ENCODE measurements around the gene SLX9. TPM values are rescaled to one million over a fixed set of nuclear protein-coding genes. Genes with fewer than 3 reads are reported as not detected.

SLX9 gene, protein sequence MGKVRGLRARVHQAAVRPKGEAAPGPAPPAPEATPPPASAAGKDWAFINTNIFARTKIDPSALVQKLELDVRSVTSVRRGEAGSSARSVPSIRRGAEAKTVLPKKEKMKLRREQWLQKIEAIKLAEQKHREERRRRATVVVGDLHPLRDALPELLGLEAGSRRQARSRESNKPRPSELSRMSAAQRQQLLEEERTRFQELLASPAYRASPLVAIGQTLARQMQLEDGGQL
- polyA plus RNA-seq (2013, experiment 1 of 2; ENCODE audit: insufficient read length), result 35.9 TPM
- polyA plus RNA-seq (2013, experiment 2 of 2; ENCODE audit: insufficient read length), result 20.5 TPM

DNA sequence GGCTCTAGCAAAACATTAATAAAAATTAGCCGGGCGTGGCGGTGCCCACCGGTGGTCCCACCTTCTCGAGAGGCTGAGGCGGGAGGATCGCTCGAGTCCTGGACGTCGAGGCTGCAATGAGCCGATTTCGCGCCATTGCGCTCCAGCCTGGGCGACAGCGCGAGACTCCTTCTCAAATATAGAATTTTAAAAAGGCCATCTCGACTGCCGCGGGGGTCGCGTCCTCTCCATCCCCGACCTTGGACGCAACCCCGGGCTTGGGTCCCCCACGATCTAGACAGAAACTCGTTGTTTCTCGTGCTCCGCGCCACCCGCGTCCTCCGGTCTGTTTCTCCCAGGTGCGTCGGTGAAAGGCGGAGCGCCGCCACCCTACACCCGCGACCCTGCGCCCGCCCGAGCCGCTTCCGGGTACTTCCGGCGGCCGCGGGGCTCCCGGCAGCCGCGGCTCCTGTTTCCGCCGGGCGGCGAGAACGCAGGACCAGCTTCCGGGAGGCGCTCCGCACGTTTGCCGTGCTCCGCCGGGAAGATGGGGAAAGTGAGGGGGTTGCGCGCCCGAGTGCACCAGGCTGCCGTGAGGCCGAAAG lies at the start of gene SLX9:
TSS of gene SLX9 (plus strand) at position 498 of the 584 bp plus-strand sequence. CDS start at position 527, 29 bp downstream.
- DNase-seq, result peak; percentile 79

DNA sequence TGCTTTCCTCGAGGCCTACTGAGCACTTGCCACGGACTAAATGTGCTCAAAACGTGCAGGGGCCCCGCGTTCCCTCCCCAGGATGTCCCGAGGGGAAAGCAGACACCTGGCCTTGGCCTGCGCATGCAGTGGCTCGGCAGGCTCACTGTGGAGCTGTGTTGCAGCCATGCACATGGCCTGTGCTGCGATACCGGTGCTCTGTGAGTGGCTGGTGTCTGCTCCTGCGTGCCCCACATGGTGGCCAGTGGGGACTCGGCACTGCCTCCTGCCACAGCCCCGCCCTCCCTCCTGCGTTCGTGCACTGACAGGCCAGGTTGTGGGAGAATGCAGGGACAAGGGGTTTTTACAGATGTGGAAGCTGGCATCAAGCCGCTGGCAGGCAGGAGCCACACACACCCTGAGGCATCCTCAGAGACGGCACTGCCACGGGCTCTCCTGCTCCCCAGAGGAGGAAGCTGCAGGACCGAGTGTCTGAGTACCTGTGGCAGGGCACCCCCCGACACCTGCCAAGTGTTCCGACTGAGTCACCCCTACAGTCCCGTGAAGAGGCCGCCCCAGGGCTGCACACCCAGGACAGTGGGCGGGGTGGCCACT lies 49.4 kb upstream of the SLX9 start:
- no peak for DNase-seq

DNA sequence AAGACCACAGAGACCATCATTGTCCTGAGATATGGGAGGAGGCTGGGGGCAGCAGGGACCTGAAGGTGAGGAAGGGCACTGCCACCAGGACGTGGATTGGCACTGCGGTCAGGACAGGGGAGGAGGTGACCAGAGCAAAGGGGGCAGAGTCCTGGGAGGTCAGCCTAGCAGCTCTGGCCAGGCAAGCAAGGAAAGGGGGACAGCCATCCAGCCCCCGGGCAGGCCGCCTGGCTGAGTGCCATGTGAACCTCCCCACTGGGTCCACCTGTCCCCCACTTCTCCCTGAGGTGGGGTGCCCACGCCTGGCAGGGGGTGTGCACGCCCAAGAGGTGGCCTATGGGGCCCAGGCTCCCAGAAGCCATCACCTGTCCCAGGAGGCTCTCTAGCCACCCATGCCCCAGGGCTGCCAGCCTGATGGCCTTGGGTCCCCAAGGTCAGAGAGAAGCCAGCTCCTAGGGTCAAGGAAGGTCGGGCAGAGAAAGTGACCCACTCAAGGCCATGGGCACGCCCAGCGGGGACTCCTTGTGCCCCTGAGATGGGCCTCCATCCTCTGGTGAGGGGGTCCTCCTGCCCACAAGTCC lies 48.8 kb upstream of the SLX9 start:
- no peak for DNase-seq

DNA sequence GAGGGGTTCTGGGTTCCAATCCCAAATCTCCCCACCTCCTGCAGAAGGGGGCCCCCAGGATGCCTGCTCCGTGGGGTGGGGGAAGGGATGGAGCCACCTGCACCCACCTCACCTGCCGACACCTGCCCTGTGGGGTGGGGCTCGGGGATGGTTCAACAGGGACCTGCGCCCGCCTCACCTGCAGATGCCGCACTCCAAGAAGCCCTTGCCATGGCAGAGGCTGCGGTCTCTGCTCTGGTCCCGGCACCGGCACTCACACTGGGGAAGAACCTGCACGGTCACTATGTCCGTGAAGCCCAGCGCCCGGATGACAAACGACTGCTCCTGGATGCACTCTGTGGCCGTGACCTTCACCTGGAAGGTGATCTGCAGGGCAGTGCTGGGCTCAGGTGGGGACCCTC lies 48.2 kb upstream of the SLX9 start:
- DNase-seq, result no peak

DNA sequence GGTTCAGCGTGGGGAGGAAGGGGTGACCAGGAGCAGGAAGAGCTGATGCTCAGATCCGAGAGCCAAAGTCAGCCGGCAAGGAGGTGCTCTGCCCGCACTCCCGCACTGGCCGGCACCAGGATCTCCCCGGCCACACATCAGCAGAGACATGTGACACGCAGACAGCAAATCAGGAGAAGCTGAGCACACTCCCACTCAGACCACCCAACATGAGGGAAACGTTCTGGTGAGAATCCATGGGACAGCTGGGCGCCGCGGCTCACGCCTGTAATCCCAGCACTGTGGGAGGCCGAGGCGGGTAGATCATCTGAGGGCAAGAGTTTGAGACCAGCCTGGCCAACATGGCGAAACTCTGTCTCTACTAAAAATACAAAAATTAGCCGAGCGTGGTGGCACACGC lies 47.7 kb upstream of the SLX9 start:
- no peak for DNase-seq

DNA sequence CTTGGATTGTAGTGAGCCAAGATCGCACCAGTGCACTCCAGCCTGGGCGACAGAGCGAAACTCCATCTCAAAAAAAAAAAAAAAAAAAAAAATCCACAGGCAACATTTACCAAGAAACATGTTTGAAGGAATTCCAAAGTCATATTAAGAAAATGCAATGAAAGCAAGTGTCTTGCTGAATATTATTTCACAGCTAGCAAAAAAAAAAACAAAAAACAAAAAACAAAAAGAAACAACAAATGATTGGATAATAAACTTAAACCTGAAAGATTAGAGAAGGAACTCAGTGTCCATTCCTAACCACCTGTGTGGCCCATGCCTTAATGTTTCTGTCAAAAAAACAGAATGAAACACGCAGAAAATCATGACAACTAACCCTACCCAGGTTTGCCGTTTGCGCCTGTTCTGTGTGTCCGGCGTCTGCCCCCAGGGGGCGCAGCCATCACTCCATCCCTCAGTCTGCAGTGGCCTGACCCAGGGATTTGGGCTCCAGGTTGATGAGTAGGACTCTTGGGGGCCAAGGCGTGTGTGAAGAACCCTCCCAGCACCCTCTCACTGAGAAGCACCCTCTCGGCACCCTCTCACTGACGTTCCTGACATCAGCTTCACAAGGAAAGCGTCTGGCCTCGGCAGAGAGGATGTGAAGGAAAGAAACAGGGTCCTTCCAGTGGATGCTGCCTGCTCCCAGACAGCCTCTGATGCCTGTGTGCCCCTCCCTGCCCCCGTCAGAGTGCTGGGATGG lies 47.1 kb upstream of the SLX9 start:
- peak; percentile 32 for DNase-seq

DNA sequence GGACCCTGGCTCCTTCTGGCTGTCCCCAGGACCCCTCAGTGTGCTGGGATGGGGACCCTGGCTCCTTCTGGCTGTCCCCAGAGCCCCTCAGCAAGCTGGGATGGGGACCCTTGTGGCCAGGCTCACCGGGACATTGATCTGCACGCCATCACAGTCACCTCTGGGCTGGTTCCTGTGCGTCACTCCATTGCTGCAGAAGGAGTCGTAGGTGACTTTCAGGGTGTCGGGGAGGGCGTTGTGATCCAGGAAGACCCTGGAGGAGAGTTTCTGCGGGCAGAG lies 46.6 kb upstream of the SLX9 start:
- DNase-seq, result no peak

DNA sequence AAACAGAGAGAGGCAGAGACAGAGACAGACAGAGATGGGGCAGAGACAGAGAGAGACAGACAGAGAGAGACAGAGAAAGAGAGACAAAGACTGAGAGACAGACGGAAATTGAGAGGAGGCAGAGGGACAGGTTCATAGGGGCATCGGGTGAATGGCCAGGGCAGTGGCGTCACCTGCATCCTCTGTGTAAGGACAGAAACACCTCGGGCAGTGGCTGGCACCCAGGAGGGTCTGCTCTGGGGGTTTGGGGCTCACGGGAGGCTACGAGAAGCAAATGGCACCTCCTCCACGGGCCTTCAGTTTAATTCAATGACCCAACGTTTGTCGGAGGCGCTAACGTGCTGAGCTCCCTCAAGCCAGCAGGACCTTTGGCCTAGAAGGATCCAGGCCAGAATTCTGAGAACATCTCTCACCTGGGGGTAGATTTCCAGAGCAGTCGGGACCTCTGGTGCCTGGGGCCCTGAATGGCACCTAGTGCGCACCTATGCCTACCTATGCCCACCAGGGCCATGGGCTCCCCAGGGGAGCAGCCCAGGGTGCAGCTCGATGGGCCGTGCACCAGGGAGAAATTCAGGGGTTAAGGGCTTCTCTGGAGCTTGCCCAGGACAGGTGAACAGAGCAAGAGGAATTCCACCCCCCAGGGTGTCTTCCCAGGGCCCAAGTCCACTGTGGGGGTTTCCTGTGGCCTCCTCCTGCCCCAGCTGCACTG lies 45.7 kb upstream of the SLX9 start:
- no peak for DNase-seq

DNA sequence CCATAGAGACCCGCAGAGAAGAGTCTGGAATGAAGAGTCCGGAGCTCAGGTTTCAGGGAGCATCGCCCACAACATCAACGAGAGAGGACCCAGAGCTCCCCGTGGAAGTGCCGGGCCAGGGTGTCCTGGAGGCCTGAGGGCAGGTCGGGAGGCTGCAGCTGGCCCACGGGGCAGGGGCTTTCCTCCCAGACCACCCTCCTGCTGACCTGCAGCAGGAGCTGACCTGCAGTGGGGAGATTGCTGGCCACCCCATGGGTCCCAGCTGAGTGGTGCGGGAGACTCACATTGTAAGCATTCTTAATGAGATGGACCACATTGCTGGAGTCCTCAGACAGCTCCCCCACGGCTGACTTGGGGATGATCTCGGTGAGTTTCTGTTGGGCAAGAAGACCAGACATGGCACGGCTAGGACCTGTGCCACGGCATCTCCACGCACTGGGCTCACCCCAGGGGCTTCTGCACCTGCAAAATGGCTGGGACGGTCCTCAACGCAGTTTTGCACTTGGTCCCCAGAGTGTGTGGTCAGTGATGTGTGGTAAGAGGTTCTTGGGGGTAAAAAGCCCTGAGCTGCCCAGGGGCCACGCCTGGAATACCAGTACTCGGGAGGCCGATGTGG lies 45.0 kb upstream of the SLX9 start:
- no peak for DNase-seq

DNA sequence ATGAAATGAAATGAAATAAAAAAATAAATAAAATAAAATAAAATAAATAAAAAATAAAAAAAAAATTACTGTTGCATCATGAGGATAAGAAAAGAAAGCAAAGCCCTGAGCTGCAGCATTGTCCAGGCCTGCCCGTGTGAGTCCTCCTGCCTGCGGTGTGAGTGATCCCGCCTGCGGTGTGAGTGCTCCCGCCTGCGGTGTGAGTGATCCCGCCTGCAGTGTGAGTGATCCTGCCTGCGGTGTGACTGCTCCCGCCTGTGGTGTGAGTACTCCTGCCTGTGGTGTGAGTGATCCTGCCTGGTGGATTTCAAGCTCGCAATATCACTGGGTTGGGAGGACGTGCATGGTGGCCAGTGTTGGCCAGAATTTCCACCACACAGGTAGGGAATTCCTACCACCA lies 44.0 kb upstream of the SLX9 start:
- no peak for DNase-seq

DNA sequence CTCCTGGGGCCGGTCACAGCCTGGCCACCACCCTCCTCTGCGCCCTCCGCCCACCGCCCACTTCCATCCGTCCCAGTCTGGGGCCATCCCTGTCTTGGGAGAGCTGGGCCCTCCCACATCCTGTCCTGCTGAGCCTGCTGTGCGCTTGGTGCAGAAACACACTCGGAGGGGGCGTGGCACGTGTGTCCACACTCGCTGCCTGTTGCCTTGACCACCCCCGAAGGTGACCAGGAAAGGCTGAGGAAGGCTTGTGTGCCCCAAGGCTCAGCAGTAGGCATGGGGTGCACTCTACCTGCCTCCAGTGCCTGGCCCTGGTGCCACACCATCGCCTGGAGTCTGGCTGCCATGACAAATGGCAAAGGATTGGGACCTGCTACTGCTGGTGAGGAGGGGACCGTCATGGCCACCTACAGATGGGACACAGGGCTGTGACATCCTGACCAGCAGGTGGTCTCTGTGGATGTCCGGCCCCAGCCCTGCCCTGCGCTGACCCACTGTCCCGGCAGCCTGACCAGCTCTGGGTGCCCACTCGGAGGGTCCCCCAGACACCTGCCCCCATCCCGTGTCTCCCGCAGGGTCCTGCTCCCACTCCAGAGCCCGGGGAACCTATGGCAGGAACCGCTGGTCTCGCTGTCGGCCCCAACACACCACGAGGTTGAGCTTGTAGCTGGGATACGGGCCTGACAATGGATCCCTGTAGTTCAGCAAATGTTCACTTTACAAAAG lies 43.1 kb upstream of the SLX9 start:
- no peak for DNase-seq

DNA sequence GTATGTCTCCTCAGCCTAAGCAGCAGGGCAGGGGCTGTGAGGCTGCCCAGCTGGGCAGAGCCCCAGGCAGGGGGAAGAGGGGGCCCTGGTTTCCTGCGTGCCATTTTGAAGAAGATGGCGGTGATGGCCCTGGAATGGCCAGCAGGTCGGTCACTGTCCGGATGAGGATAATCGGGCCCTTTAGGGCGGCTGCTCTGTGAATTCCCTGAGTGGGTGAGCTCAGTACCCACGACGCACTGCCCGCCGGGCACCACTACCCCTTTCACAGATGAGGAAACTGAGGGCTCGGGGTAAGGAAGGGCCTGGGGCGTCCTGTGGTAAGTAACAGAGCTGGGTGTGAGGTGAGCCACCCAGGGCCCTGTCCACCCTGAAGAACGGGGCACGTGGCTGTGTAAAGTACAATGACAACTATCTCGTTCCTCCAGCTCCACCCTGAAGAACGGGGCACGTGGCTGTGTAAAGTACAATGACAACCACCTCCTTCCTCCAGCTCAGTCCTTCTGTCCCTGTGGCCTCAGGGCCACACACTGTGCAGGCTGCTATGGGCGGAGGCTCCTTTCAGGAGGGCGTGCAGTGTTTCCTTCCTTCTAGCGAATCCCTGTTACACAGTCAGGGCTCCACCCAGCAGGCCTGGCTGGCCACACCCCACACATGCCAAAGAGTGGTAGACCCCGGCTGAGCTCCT lies 42.4 kb upstream of the SLX9 start:
- no peak for DNase-seq

DNA sequence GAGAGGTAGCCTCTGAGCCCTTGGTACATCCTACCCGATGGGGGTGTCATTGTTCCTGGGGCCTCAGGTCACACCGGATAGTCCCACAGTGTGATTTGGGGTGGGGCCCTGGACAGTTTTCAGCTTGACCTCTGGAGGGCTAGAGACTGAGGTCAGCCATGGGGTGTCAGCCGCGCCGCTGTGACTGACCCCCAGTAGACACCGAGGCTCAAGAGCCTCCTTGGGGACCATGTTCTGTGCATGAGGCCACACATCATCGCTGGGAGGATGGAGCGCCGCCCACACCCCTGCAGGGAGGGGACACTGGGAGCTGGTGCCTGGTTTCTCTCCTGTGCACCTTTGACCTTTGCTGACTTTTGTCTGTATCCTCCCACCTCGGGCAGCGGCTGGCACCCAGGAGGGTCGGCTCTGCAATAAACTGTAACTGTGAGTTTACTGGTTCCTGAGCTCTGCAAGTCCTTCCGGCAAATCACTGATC lies 41.8 kb upstream of the SLX9 start:
- no peak for DNase-seq

DNA sequence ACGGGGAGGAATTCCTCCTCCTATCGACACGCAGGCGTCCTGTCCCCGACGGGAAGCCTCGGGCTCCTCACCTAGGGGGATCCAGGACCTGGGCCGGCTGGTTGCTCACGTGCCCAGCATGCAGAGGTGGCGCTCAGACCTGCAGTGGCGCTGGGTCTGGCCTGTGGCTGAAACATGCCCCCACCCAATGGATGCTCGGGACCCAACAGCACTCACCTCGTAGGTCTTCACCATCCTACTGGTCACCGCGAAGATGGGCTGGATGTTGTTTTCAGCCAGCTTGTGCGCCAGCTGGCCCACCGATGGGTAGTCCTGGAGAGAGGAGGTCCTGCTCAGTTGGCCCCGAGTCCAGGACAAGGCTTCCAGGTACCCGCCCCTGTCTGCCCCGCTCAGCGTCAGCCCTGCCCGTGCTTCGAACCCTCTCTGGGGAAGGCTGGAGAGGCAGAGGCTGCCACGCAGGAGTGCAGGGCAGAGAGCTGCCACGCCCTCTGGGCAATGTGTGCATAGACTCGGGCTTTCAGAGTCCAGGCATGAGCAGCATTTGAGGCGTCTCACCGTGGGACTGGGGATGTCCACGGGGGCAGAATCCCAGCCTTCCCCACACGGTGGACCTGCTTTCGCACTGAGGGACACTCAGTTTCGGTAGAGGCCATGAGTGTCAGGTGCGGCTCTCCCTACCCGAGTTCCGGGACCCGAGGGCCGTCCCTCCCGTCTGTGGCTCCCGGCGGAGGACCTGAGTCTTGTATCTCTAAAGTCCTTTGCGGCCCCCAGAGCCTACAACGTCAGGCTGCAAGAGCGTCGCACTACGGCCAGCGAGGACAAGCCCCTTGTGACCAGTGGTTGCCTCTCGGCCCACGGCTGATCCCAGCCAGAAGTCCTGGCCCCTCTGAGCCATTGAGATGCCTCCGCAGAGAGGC lies 40.7 kb upstream of the SLX9 start:
- DNase-seq, result no peak

DNA sequence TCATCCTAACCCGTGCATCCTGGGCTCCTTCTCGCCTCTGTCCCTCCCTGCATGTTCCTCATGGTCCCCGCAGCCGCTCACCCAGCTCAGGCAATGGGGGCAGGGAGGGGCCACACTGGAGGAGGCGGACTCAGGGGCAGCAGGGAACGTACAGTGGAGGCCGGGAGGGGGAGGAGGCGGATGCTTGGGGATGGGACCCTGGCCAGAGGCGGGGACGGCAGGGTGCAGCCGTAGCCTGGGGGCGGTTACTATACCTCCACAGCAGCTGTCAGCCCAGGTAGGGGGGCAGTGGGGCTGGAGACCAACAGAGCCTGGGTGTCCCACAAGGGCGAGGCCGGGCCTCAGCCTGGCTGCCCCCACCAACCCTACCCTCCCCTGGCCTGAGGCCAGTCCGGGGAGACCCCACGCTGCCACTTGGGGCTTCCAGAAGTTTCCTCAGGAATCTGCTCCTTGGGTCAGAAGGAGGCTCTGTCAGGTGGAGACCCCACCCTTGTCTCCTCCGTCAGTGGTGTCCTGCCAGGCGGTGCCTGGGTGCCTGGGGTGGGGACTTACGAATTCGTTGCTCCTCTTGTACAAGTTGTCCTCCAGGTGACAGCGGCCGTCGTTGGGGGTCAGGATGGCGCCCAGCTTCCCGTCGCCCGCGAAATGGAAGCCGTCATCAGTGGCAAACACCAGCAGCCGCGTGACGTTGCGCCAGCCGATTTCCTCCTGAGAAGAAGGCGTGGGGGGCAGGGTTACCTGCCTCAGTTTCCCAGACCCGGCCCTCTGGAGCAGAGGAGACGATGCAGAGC lies 39.9 kb upstream of the SLX9 start:
- DNase-seq, result no peak

DNA sequence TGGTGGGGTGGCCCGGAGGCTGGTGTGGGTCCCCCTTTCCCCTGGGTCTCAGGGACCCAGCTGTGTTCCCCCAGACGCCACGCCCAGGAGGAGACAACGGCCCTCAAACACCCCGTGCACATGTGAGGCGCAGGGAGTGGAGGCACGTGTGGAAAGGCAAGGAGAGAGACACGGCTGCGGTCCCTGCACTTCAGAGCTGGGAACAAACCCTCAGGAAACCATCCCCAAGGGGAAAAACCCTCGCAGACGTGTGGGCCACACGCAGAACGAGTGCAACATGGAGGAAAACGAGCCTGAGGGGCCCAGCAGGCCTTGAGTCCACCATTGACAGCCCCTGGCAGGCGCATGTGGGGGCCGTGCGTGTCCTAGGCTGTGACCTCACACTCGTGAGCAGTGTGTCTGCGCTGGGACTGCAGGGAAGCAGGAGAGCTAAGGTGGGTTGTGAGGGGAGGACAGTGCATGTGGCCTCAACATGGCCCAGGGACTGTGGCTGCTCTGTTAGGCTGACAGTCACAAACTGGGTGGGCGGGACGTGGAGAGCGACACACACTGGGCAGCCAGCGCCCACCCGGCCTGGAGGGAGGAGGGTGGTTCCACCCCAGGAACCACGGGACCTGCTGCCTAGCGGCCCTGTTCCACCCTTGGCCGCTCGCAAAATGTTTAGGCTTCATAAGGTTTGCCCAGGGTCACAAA lies 39.1 kb upstream of the SLX9 start:
- no peak for DNase-seq

DNA sequence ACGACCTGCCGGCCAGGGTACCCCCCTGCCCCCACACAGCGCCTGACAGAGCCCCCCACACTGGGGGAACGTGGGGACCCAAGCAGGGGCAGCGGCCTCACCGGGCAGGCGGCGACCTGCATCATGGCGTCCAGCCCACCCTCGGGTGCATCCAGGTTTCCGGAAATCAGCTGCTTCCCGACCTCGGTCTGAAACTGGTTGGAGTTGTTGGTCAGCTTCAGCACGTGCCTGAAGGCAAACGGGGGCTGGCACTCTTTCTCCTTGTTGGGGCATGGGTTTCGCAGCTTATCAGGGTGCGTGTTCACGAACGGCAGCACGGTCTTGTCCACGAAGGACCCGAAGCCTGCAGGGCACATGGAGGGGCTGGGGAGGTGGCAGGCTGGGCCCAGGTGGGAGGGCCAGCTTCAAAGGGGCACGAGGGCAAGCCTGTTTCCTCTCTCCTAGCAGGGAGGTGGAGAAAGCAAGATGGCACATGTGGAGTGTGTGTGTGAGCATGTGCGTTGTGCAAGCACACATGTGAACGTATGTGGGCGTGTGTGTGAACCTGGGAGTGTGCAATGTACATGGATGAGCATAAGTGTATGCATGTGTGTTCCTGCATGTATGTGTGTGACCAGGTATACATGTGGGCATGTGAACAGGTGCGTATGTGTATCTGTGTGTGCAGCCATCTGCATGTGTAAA lies 38.3 kb upstream of the SLX9 start:
- no peak for DNase-seq
